HCT116 (cell line): ENCODE measurements around the gene OR9Q1. TPM values are rescaled to one million over a fixed set of nuclear protein-coding genes. Genes with fewer than 3 reads are reported as not detected.

ENCODE experiments used
- ATAC-seq: fragments of 200-7000 bp; cut with Tn5 transposase; 2 replicates; pipeline ENCODE4 v1.9.1; 2020; ENCODE audit warnings: mild to moderate bottlenecking, moderate library complexity
- BruUV-seq: library from RNA; stranded (reverse); fragments of 400-500 nt; replicated peaks from 2 replicates; lab custom pipeline; 2021; lab: Mats Ljungman, UMichigan
- CTCF ChIA-PET: fragments of 300-600 bp; sonication (Branson Sonifier 250); formaldehyde crosslinking; loops from one replicate; lab custom pipeline; 2021; ENCODE audit warnings: antibody characterized with exemption; lab: Charles Lee
- POLR2A ChIA-PET: fragments of 300-600, 350-600 bp; sonication (Branson Sonifier 250); formaldehyde crosslinking; loops from one replicate; lab custom pipeline; 2021; ENCODE audit warnings: antibody characterized with exemption; lab: Charles Lee
- RAD21 ChIA-PET, 2 experiments: fragments of 300-600 bp; sonication (Branson Sonifier 250); formaldehyde crosslinking; loops; one replicate each; lab custom pipeline; 2023; ENCODE audit warnings: low total read pairs in 2 of 2; ENCODE audit not compliant: uncharacterized antibody in 2 of 2, unreplicated experiment in 2 of 2, low non-redundant PET in 1 of 2; lab: Charles Lee
- DNase-seq: peaks from one replicate; pipeline ENCODE4 v3.0.0-alpha.2; 2010; ENCODE audit warnings: low read depth, low spot score
- H2AFZ ChIP-seq: fragments of 200-600 bp; shearing (Covaris generic), sonication (generic); 2 replicates; pipeline ENCODE4 v1.6.1; 2017; ENCODE audit warnings: low read depth, mixed run types, mixed read lengths, antibody characterized with exemption, low read length; ENCODE audit not compliant: poor library complexity, severe bottlenecking
- H3K27ac ChIP-seq: 2 replicates; pipeline ENCODE4 v1.5.1; 2012; ENCODE audit warnings: low read depth, low read length
- H3K27me3 ChIP-seq: fragments of 200-600 bp; sonication (generic); 2 replicates; pipeline ENCODE4 v1.6.1; 2016; ENCODE audit warnings: mixed run types, low read length, mixed read lengths; ENCODE audit not compliant: insufficient read depth
- H3K36me3 ChIP-seq, 2 experiments: fragments of 200-500 bp in 1 of 2; fragments of 200-600 bp in 1 of 2; sonication (Bioruptor generic) in 1 of 2; sonication (generic) in 1 of 2; 2 replicates each; pipeline versions ENCODE4 v1.5.1 to v1.6.1; 2014 to 2016; ENCODE audit warnings: low read length in 2 of 2, inconsistent platforms in 1 of 2, mixed read lengths in 1 of 2, mixed run types in 1 of 2; ENCODE audit not compliant: insufficient read depth in 2 of 2, control insufficient read depth in 1 of 2
- H3K4me1 ChIP-seq, 2 experiments: fragments of 200-600 bp in 1 of 2; sonication (generic) in 1 of 2; 2 replicates each; pipeline versions ENCODE4 v1.5.1 to v1.6.1; 2012 to 2017; ENCODE audit warnings: low read length in 2 of 2, inconsistent platforms in 1 of 2, mild to moderate bottlenecking in 1 of 2, mixed read lengths in 1 of 2, mixed run types in 1 of 2, moderate library complexity in 1 of 2; ENCODE audit not compliant: insufficient read depth in 2 of 2, control insufficient read depth in 1 of 2
- H3K4me2 ChIP-seq: fragments of 200-600 bp; sonication (generic); 2 replicates; pipeline ENCODE4 v1.6.1; 2017; ENCODE audit warnings: mixed run types, low read length, mixed read lengths
- H3K4me3 ChIP-seq, 2 experiments: fragments of 200-600 bp in 1 of 2; sonication (generic) in 1 of 2; replicated peaks in 1 of 2; 2 replicates each; pipeline ENCODE4 v1.5.1; 2011 to 2016; ENCODE audit warnings: low read length in 2 of 2, control low read depth in 1 of 2, low read depth in 1 of 2, mild to moderate bottlenecking in 1 of 2, mixed read lengths in 1 of 2, mixed run types in 1 of 2
- H3K79me2 ChIP-seq: fragments of 200-600 bp; sonication (generic); 2 replicates; pipeline ENCODE4 v1.6.1; 2017; ENCODE audit warnings: mild to moderate bottlenecking, mixed run types, low read length, moderate library complexity, mixed read lengths; ENCODE audit not compliant: insufficient read depth
- H3K9ac ChIP-seq: fragments of 200-600 bp; sonication (generic); 2 replicates; pipeline ENCODE4 v1.6.1; 2016; ENCODE audit warnings: low read length, mixed read lengths
- H3K9me2 ChIP-seq: fragments of 200-600 bp; sonication (generic), shearing (Covaris generic); 2 replicates; pipeline ENCODE4 v1.6.1; 2017; ENCODE audit warnings: mixed run types, mild to moderate bottlenecking, moderate library complexity; ENCODE audit not compliant: insufficient read depth
- H3K9me3 ChIP-seq, 2 experiments: fragments of 200-500 bp in 1 of 2; fragments of 200-600 bp in 1 of 2; sonication (Bioruptor generic) in 1 of 2; sonication (generic) in 1 of 2; 2 replicates each; pipeline ENCODE4 v1.6.1; 2014 to 2017; ENCODE audit warnings: low read length in 2 of 2, mixed read lengths in 2 of 2, inconsistent platforms in 1 of 2, low read depth in 1 of 2, mild to moderate bottlenecking in 1 of 2, mixed run types in 1 of 2, moderate library complexity in 1 of 2; ENCODE audit not compliant: control insufficient read depth in 1 of 2, insufficient read depth in 1 of 2
- H4K20me1 ChIP-seq: fragments of 200-600 bp; sonication (generic), shearing (Covaris generic); 2 replicates; pipeline ENCODE4 v1.6.1; 2017; ENCODE audit warnings: mixed run types, mild to moderate bottlenecking, moderate library complexity; ENCODE audit not compliant: insufficient read depth
- CBX3 ChIP-seq: IDR thresholded peaks from 2 replicates; pipeline ENCODE4 v1.6.1; 2012; ENCODE audit warnings: low read depth
- EGR1 ChIP-seq: IDR thresholded peaks from 2 replicates; pipeline ENCODE4 v1.6.1; 2012; ENCODE audit warnings: low read depth
- ELF1 ChIP-seq: IDR thresholded peaks from 2 replicates; pipeline ENCODE4 v1.6.1; 2012; ENCODE audit warnings: low read depth, borderline replicate concordance
- FOSL1 ChIP-seq: IDR thresholded peaks from 2 replicates; pipeline ENCODE4 v1.6.1; 2012; ENCODE audit warnings: low read depth
- JUND ChIP-seq: IDR thresholded peaks from 2 replicates; pipeline ENCODE4 v1.6.1; 2012
- POLR2A ChIP-seq: IDR thresholded peaks from 2 replicates; pipeline ENCODE4 v1.7.0; 2011; ENCODE audit warnings: borderline replicate concordance; ENCODE audit not compliant: insufficient read depth, insufficient read length; ENCODE audit errors: extremely low read depth
- POLR2AphosphoS5 ChIP-seq: IDR thresholded peaks from 2 replicates; pipeline ENCODE4 v1.6.1; 2011; ENCODE audit warnings: mild to moderate bottlenecking, low read depth, low read length, moderate library complexity
- RAD21 ChIP-seq: IDR thresholded peaks from 2 replicates; pipeline ENCODE4 v1.6.1; 2012; ENCODE audit warnings: low read depth, mild to moderate bottlenecking
- SIN3A ChIP-seq: IDR thresholded peaks from 2 replicates; pipeline ENCODE4 v1.6.1; 2012; ENCODE audit warnings: low read depth
- SP1 ChIP-seq: IDR thresholded peaks from 2 replicates; pipeline ENCODE4 v1.6.1; 2012; ENCODE audit warnings: low read depth
- SRF ChIP-seq: IDR thresholded peaks from 2 replicates; pipeline ENCODE4 v1.6.1; 2012; ENCODE audit warnings: low read depth
- TCF7L2 ChIP-seq: IDR thresholded peaks from 2 replicates; pipeline ENCODE4 v1.7.0; 2011; ENCODE audit warnings: borderline replicate concordance, inconsistent platforms; ENCODE audit not compliant: insufficient read depth, insufficient read length; ENCODE audit errors: extremely low read depth
- ZFX ChIP-seq: fragments of 450-650 bp; IDR thresholded peaks from 2 replicates; pipeline ENCODE4 v1.6.1; 2017
- ZNF274 ChIP-seq: fragments of 200-500 bp; sonication (Bioruptor generic); IDR thresholded peaks from 2 replicates; pipeline ENCODE4 v1.6.1; 2014; ENCODE audit warnings: mild to moderate bottlenecking, low read depth, low read length, inconsistent platforms
- intact Hi-C: fragments of 100-400 bp; cut with micrococcal nuclease; formaldehyde crosslinking; loops from 2 replicates; pipeline ENCODE4 v1.10.0; 2022
- total RNA-seq: library from RNA; stranded (reverse); gene quantifications from one replicate; pipeline ENCODE4 v1.2.1, GENCODE V29; 2021; ENCODE audit not compliant: unreplicated experiment
- TF ChIP-seq, protein P1 (sequence below): IDR thresholded peaks from 2 replicates; pipeline ENCODE4 v1.6.1; 2012; ENCODE audit warnings: low read depth
- TF ChIP-seq, protein P2 (sequence below): IDR thresholded peaks from 2 replicates; pipeline ENCODE4 v1.6.1; 2012
- TF ChIP-seq, protein P3 (sequence below): IDR thresholded peaks from 2 replicates; pipeline ENCODE4 v1.6.1; 2012
- TF ChIP-seq, protein P4 (sequence below): IDR thresholded peaks from 2 replicates; pipeline ENCODE4 v1.6.1; 2011; ENCODE audit warnings: mild to moderate bottlenecking, low read length, moderate library complexity; ENCODE audit not compliant: insufficient replicate concordance; ENCODE audit errors: extremely low read depth

The OR9Q1 gene
- total RNA-seq, 1 experiment from 2014 or later, result not detected

DNA sequence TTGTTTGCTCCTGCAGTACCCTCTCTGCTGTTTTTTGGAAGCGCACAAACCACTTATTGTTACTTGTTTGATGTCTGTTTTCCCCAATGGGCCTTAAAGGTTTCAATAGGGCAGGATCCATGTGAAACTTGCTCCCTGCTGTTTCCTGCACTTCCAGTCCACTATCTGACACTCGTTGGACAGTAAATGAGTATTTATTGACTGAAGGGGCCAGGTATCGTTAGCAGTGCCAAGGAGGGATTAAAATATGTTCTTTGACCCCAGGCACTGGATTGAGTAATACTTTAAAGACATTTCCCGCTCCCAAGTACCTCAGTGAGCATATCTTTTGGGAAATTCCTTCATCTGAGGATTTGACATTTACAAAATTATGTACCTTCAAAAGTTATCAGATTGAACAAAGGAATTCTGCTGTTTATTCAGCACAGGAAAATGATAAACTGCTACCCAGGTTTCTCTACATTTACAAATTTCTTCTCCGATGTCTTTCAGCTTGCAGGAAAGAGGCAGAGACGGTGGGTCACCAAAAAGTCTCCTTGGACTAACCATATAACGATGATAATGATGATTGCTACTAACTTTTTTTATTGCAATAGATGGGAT lies 141.9 kb downstream of the OR9Q1 start (continued):
- TF ChIP-seq, protein P1, sequence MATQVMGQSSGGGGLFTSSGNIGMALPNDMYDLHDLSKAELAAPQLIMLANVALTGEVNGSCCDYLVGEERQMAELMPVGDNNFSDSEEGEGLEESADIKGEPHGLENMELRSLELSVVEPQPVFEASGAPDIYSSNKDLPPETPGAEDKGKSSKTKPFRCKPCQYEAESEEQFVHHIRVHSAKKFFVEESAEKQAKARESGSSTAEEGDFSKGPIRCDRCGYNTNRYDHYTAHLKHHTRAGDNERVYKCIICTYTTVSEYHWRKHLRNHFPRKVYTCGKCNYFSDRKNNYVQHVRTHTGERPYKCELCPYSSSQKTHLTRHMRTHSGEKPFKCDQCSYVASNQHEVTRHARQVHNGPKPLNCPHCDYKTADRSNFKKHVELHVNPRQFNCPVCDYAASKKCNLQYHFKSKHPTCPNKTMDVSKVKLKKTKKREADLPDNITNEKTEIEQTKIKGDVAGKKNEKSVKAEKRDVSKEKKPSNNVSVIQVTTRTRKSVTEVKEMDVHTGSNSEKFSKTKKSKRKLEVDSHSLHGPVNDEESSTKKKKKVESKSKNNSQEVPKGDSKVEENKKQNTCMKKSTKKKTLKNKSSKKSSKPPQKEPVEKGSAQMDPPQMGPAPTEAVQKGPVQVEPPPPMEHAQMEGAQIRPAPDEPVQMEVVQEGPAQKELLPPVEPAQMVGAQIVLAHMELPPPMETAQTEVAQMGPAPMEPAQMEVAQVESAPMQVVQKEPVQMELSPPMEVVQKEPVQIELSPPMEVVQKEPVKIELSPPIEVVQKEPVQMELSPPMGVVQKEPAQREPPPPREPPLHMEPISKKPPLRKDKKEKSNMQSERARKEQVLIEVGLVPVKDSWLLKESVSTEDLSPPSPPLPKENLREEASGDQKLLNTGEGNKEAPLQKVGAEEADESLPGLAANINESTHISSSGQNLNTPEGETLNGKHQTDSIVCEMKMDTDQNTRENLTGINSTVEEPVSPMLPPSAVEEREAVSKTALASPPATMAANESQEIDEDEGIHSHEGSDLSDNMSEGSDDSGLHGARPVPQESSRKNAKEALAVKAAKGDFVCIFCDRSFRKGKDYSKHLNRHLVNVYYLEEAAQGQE, result no peak
- no peak for TF ChIP-seq CBX3
- no peak for TF ChIP-seq TCF7L2
- TF ChIP-seq JUND, result no peak
- TF ChIP-seq ZNF274, result no peak
- no peak for TF ChIP-seq EGR1
- TF ChIP-seq POLR2AphosphoS5, result no peak
- no peak for TF ChIP-seq SIN3A
- no peak for TF ChIP-seq FOSL1
- TF ChIP-seq, protein P2, sequence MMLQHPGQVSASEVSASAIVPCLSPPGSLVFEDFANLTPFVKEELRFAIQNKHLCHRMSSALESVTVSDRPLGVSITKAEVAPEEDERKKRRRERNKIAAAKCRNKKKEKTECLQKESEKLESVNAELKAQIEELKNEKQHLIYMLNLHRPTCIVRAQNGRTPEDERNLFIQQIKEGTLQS, result no peak
- TF ChIP-seq ZFX, result no peak

DNA sequence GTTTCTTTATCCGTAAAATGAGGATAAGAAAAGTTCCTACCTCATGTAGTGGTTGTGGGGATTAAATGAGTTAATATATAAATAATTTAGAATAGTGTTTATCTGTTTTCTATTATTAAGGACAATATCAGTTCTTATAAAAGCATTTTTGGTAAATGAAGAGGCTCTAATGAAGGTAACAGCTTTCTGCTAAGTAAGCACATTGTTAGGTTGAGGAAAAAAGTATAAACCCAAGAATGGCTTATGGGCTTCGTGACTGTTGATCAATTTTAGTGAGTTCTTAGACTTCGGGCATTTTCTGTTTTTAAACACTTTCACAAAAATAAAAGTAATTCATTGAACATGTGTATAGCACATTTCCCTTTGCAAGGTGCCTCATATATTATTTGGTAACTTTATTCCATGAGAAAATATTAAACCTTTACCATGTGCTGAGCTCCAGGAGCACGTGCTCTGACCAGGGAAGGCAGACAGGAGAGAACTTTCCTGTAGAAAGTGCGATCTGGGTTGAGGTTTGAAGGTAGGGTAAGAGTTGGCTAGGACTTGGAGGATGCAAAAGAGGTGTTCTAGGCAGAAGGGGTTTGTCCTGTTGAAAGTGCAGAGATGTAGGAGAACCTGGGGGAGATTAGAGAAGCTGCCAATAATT lies 153.9 kb downstream of the OR9Q1 start:
- BruUV-seq, result no TSS peak
- Histone ChIP-seq H4K20me1 (no peaks in the 10 kb centered on the region), H3K9me3 (no peaks in the 10 kb centered on the region), H3K4me1 (no peaks in the 10 kb centered on the region), H3K4me3 (no peak overlapping the region), H3K9me2 (no peaks in the 10 kb centered on the region), H3K79me2 (no peaks in the 10 kb centered on the region), H2AFZ (no peak overlapping the region), H3K9ac (no peak overlapping the region), H3K27ac (no peak overlapping the region), H3K4me2 (no peak overlapping the region), H3K27me3 (peaks cover 29% of the 10 kb centered on the region), H3K36me3 (no peaks in the 10 kb centered on the region)
- no peak for DNase-seq
- RAD21 ChIA-PET, result no interaction called here
- intact Hi-C loops, result loop anchor here (10.0 kb wide), 1 partner anchor 53 kb away; the partner anchor contains the start of gene OR9I1
- POLR2A ChIA-PET, result no interaction called here
- ATAC-seq, result no peak
- CTCF ChIA-PET, result no interaction called here
- no peak for TF ChIP-seq EGR1
- no peak for TF ChIP-seq ZNF274
- no peak for TF ChIP-seq FOSL1
- no peak for TF ChIP-seq POLR2AphosphoS5
- no peak for TF ChIP-seq SP1
- no peak for TF ChIP-seq TCF7L2
- TF ChIP-seq ELF1, result no peak
- no peak for TF ChIP-seq RAD21
- TF ChIP-seq, protein P3, sequence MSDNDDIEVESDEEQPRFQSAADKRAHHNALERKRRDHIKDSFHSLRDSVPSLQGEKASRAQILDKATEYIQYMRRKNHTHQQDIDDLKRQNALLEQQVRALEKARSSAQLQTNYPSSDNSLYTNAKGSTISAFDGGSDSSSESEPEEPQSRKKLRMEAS, result no peak
- no peak for TF ChIP-seq ZFX
- TF ChIP-seq SRF, result no peak
- TF ChIP-seq POLR2A, result no peak
- TF ChIP-seq, protein P4, sequence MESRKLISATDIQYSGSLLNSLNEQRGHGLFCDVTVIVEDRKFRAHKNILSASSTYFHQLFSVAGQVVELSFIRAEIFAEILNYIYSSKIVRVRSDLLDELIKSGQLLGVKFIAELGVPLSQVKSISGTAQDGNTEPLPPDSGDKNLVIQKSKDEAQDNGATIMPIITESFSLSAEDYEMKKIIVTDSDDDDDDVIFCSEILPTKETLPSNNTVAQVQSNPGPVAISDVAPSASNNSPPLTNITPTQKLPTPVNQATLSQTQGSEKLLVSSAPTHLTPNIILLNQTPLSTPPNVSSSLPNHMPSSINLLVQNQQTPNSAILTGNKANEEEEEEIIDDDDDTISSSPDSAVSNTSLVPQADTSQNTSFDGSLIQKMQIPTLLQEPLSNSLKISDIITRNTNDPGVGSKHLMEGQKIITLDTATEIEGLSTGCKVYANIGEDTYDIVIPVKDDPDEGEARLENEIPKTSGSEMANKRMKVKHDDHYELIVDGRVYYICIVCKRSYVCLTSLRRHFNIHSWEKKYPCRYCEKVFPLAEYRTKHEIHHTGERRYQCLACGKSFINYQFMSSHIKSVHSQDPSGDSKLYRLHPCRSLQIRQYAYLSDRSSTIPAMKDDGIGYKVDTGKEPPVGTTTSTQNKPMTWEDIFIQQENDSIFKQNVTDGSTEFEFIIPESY, result no peak
- TF ChIP-seq SIN3A, result no peak
